Measurements from ENCODE around the gene MTX1.
"Not testable (repeated sequence)": the region's sequence is repeated elsewhere in the genome, so short reads cannot be mapped to it uniquely, and the experiment has no call there.

MTX1 gene

DNA sequence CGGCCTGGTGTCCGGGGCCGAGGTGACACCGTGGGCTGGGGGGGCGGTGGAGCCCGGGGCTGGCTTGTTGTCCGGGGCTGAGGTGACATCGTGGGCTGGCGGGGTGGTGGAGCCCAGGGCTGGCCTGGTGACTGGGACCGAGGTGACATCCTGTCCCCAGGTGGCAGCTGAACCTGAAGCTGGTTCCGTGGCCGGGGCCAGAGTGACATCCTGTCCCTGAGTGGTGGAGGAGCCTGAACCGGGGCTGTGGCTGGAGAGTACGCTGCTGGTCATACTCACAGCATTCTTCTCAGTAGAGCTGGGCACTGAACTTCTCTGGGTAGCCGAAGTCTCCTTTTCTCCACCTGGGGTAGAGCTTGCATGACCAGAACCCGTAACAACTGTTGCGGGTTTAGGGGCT, 16.6 kb upstream of the MTX1 start:
- TF ChIP-seq, protein P1, sequence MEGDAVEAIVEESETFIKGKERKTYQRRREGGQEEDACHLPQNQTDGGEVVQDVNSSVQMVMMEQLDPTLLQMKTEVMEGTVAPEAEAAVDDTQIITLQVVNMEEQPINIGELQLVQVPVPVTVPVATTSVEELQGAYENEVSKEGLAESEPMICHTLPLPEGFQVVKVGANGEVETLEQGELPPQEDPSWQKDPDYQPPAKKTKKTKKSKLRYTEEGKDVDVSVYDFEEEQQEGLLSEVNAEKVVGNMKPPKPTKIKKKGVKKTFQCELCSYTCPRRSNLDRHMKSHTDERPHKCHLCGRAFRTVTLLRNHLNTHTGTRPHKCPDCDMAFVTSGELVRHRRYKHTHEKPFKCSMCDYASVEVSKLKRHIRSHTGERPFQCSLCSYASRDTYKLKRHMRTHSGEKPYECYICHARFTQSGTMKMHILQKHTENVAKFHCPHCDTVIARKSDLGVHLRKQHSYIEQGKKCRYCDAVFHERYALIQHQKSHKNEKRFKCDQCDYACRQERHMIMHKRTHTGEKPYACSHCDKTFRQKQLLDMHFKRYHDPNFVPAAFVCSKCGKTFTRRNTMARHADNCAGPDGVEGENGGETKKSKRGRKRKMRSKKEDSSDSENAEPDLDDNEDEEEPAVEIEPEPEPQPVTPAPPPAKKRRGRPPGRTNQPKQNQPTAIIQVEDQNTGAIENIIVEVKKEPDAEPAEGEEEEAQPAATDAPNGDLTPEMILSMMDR (IDR thresholded peaks at IDR 0.05; ENCODE audit: borderline replicate concordance, control extremely low read depth, extremely low read depth, insufficient read depth, missing control alignments): no peak
- in situ Hi-C loops (cut with MboI; ENCODE audit: low sequenced_read_pairs, unreplicated experiment): no loop called here
- DNase-seq (ENCODE audit: low spot score): no peak

DNA sequence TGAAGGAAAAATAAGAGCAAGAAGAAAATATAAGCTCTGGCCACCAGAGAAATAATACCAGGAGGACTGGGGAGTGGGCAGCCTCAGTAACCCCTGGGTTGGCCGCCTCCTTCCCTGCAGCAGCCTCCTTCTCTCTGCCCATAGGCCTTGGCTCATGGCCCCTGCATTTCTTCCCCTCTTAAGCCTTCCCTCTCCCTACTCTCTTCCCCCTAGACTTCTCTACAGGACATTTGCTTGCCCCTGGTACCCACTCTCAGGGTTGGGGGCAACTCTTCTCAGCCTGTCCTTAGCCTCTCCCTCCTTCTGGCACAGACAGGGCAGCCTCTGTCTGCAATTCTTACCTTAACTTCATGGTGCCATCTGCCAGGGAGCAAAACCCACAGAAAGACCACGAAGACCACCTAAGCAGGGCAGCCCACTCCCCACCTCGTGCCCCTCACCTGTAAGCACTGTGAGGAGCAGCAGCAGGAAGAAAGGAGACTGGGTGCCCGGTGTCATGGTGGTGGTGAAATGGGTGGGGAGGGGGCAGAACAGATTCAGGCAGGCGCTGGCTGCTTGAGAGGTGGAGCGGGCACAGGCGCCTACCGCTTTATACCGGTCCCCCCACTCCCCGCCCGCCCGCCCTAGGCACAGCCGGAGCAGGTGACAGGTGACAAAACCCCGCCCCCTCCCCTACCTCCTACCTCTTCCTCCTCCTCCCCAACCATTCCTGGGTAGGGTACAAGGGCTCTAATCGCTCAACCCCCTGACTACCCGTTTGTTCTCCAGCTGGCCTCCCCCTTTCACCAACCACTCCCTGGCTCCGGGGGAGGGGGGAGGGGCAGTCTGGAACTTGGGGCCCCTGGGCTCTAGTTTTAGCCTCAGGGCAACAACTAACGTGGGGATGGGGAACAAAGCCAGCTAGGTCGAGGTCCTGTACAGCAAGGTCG, 15.9 kb upstream of the MTX1 start:
- in situ Hi-C loops (cut with MboI; ENCODE audit: low sequenced_read_pairs, unreplicated experiment): no loop called here
- DNase-seq (ENCODE audit: low spot score): no peak
- TF ChIP-seq, protein P1 (IDR thresholded peaks at IDR 0.05; ENCODE audit: borderline replicate concordance, control extremely low read depth, extremely low read depth, insufficient read depth, missing control alignments): no peak

DNA sequence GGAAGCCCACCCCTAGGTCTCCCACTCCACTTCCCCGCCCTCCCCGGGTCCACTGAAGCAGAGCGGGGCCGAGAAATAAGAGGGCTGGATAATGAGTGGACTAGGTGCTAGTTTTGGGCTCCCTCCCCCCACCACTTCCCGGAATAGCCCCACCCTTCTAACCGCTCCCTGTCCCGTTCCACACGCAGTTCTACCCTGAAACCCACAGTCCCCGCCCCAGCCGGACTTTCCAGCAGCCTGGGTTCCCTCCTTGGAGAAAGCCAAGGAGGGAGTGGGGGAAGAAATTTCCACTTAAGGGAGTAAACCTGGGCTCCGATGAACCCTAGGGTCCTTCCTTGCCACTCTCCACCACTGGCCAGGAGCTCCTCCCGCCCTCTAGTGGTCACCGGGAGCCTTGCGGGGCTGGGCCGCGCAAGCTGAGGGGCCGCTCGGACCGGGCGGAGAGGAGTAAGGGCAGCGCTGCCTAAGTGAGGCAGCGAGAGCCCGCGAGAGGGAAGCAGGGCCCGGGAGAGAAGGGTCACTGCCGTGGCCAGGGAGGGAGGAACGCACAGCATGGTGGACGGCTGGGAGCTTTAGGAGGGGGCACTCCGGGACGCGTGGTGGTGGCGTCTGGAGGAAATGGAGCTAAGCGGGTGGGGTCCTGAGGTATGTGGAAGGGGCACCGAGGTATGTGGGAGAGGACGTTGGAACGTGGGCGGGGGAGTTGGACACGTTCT, 15.1 kb upstream of the MTX1 start:
- in situ Hi-C loops (cut with MboI; ENCODE audit: low sequenced_read_pairs, unreplicated experiment): no loop called here

DNA sequence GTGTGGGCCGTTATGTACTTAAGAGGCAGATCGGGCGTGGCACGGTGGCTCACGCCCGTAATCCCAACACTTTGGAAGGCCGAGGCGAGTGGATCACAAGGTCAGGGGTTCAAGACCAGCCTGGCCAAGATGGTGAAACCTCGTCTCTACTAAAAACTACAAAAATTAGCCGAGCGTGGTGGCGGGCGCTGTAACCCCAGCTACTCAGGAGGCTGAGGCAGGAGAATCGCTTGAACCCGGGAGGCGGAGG, 14.6 kb upstream of the MTX1 start:
- DNase-seq (ENCODE audit: low spot score); in situ Hi-C loops (cut with MboI; ENCODE audit: low sequenced_read_pairs, unreplicated experiment): not testable (repeated sequence)

More for the DNA sequence above, 15.1 kb upstream of the MTX1 start:
- DNase-seq (ENCODE audit: low spot score): peak; percentile 89
- TF ChIP-seq, protein P1 (IDR thresholded peaks at IDR 0.05; ENCODE audit: borderline replicate concordance, control extremely low read depth, extremely low read depth, insufficient read depth, missing control alignments): peak; percentile 98

DNA sequence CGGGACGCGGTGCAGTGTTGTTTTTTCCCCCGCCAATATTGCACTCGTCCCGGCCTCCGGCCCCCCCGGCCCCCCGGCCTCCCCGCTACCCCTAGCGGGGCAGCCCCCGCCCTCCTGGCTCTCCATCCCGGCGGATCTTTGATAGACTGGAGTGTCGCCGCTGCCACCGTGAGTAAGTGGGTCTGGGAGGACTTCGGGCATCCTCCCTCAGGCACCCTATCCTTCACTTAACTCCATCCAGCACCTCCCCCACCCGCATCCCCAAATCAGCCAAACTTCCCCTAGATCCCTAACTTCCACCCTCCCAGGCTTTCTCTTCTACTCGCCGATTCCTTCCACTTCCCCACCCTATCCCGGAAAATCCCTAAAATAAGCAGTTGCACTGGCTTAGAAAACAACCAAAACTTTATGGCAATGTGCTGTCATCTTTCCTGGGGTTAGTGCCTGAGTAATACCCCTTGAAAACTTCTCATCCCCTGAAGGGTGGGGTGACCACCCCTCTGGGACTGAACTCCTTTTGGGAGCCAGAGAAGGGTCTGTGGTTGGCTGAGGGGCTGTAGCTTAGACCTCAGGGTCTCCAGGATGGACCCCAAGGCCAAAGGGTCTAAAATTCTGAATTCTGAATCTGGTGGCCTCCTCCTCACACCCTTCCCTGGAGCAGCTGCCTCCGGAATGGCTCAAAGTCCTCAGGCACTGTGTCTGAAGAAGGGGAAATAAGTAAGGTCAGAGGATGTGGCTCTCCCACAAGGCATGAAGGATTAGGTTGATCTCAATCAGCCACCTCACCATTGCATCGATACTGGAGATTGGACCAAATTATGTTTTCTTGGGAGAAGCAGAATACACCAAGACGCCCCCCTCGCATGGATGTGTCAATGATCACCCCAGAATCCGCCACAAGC, 13.0 kb upstream of the MTX1 start:
- TF ChIP-seq, protein P1 (IDR thresholded peaks at IDR 0.05; ENCODE audit: borderline replicate concordance, control extremely low read depth, extremely low read depth, insufficient read depth, missing control alignments): no peak
- no peak for DNase-seq (ENCODE audit: low spot score)
- in situ Hi-C loops (cut with MboI; ENCODE audit: low sequenced_read_pairs, unreplicated experiment): no loop called here

DNA sequence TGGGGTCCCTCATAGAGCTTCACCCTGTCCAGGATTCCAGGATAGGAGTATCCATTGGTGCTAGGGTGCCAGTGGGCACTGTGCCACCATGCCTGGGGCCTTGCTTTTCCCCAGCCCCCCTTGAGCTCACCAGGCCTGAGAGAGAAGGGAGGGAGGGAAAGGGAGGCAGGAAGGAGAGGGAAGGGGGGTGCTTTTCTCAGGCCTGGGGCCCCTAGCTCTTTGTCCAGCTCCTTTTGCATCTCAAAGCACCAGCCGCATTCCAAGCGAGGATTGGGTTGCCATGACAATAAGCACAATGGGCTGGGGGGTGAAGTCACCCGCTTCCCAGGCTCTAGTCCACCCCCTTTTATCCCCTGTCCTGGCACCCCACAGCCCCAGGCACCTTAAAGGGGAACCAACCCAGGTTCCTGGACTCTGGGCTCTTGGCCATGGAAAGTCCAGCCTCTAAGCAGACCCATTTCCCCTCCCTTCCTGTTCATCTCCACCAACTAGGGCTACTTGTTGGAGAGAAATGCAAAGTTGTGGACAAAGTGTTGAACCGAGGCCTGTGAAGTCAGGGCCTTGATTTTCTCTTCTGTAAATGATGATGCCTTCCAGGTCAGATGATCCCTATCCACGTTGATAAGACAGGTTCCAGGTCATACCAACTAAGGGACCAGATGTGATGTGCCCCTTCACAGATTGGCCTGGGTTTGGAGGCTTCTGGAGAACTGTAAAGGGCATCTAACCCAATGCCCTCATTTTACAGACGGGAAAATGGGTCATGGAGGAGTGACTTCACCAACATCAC, 12.2 kb upstream of the MTX1 start:
- TF ChIP-seq, protein P1 (IDR thresholded peaks at IDR 0.05; ENCODE audit: borderline replicate concordance, control extremely low read depth, extremely low read depth, insufficient read depth, missing control alignments): no peak
- no peak for DNase-seq (ENCODE audit: low spot score)
- in situ Hi-C loops (cut with MboI; ENCODE audit: low sequenced_read_pairs, unreplicated experiment): no loop called here

All from GM13976 (cell line).